Measurements from ENCODE around the gene GOLGA8G. TPM values are rescaled to one million over a fixed set of nuclear protein-coding genes. Genes with fewer than 3 reads are reported as not detected.

The GOLGA8G gene, protein sequence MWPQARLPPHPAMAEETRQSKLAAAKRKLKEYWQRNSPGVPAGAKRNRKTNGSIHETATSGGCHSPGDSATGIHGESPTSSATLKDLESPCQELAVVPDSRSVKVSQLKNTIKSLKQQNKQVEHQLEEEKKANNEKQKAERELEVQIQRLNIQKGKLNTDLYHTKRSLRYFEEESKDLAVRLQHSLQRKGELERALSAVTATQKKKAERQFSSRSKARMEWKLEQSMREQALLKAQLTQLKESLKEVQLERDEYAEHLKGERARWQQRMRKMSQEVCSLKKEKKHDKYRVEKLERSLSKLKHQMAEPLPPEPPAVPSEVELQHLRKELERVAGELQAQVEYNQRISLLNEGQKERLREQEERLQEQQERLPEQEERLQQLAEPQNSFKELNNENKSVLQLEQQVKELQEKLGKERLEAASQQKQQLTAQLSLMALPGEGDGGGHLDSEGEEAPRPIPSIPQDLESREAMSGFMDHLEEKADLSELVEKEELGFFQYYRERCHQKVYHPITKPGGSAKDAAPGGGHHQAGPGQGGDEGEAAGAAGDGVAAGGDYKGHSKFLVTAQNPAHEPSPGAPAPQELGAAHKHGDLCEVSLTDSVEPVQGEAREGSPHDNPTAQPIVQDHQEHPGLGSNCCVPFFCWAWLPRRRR
- not detected in 2 replicates for total RNA-seq (ENCODE audit: low replicate concordance)

DNA sequence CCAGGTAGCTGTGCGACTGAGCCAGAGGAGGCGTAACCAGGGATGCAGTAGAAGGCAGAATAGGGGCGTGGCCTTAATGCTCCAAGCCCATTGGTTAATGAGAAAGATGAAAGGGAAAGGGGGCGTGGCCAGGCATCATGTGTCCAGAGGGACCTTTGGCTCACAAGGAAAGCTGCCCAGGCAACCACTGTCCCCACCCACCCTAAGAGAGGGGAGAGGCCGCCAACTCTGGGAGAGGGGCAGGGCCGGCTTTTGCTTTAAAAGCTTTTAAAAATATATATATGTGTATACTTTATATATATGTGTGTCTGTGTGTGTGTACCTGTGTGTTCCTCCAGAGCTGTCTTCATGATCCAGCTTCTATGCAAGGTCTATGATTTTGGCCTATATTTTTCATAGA, at the start of gene GOLGA8G:
TSS of gene GOLGA8G (minus strand) at position 18 of the 400 bp plus-strand sequence. CDS start 62 bp downstream, outside the sequence.

DNA sequence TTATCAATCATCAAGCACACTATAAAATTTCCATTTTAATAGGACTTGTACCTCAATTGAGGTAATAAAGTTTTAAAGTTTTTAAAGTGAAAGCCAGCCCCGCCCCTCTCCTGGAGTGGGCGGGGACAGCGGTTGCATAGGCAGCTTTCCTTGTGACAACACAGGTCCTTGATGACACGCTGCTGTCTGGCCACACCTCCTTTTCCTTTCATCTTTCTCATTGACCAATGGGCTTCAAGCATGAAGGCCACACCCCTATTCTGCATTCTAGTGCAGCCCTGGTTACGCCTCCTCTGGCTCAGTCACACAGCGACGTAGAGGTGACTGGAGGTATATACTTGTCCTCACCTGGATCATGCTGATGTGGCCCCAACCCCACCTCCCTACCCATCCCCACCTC, 20.5 kb upstream of the GOLGA8G start, which contains the start of gene GOLGA6L25:
TSS of gene GOLGA6L25 (plus strand) at position 301 of the 400 bp plus-strand sequence. CDS start at position 362, 61 bp downstream.

Other genes with a start within 250 kb of the GOLGA8G start
- 35.2 and 45.7 TPM in 2 replicates for gene HERC2, start 210.8 kb downstream of the GOLGA8G start, total RNA-seq (ENCODE audit: low replicate concordance)
- not detected in 2 replicates for gene GOLGA6L24, start 174.9 kb downstream of the GOLGA8G start, total RNA-seq (ENCODE audit: low replicate concordance)
- not detected in 2 replicates for gene GOLGA8F, start 154.3 kb downstream of the GOLGA8G start, total RNA-seq (ENCODE audit: low replicate concordance)
- gene GOLGA6L25, start 20.6 kb upstream of the GOLGA8G start, total RNA-seq (ENCODE audit: low replicate concordance), result not detected in 2 replicates
- gene GOLGA8M, start 179.4 kb upstream of the GOLGA8G start, total RNA-seq (ENCODE audit: low replicate concordance), result 0.23 and 0.45 TPM in 2 replicates

Data from smooth muscle cell of the coronary artery (primary cell).